ENCODE data around the gene THEMIS2. TPM values are rescaled to one million over a fixed set of nuclear protein-coding genes. Genes with fewer than 3 reads are reported as not detected.

THEMIS2 gene
- polyA plus RNA-seq, 1 donor (not counting 4 experiments of a cell fraction or from before 2014, with no cell fraction given), result 1.3 TPM

GRCh38 chr1:27835046-27835445 lies 37.3 kb upstream of the THEMIS2 start:
- Histone ChIP-seq H3K4me2 (ENCODE audit: control insufficient read depth, extremely low read depth, insufficient read depth, low read depth, low read length) (no peak overlapping the region), H3K4me3 (ENCODE audit: control insufficient read depth in 2 of 3, extremely low read depth in 1 of 3, insufficient read depth in 2 of 3, low read depth in 1 of 3, low read length in 3 of 3) (no peak overlapping the region), H4K20me1 (ENCODE audit: control insufficient read depth, extremely low read depth, insufficient read depth, low read length) (no peaks in the 10 kb centered on the region), H3K79me2 (ENCODE audit: control insufficient read depth, insufficient read depth, low read length) (peaks cover 75% of the 10 kb centered on the region), H3K36me3 (ENCODE audit: control insufficient read depth in 2 of 2, extremely low read depth in 1 of 2, insufficient read depth in 2 of 2, low read length in 2 of 2) (peaks cover 9 to 19% of the 10 kb centered on the region in 2 experiments), H3K27me3 (ENCODE audit: control insufficient read depth, extremely low read depth, insufficient read depth, low read length) (no peaks in the 10 kb centered on the region), H3K9me3 (ENCODE audit: control insufficient read depth, low read depth, low read length) (no peaks in the 10 kb centered on the region), H3K27ac (ENCODE audit: control insufficient read depth, insufficient read depth, low read length) (no peak overlapping the region), H3K9me1 (ENCODE audit: control insufficient read depth, extremely low read depth, insufficient read depth, low read length) (no peaks in the 10 kb centered on the region), H2AFZ (ENCODE audit: control insufficient read depth, low read length) (no peak overlapping the region), H3K9ac (ENCODE audit: control insufficient read depth, extremely low read depth, insufficient read depth, low read length) (no peak overlapping the region), H3K4me1 (ENCODE audit: control insufficient read depth, extremely low read depth, insufficient read depth, low read length) (peaks cover 14% of the 10 kb centered on the region)
- dilution Hi-C loops (cut with MboI; ENCODE audit: extremely low pct_ligation_motif_present, low sequenced_read_pairs), result no loop called here
- DNase-seq (ENCODE audit: low read depth, low spot score) (no peak), FAIRE-seq (no peak)
- TF ChIP-seq EZH2 (IDR thresholded peaks at IDR 0.05; ENCODE audit: low read length) (no peak), CTCF (optimal IDR thresholded peaks at IDR 0.05 in 1 of 3, IDR thresholded peaks at IDR 0.05 in 1 of 3, conservative IDR thresholded peaks at IDR 0.05 in 1 of 3; ENCODE audit: extremely low read depth in 1 of 3, insufficient read depth in 2 of 3, low read length in 3 of 3) (no peak)

GRCh38 chr1:27835501-27835900 lies 36.8 kb upstream of the THEMIS2 start:
- no peak overlapping the region for H3K27ac ChIP-seq (ENCODE audit: control insufficient read depth, insufficient read depth, low read length)
- H3K9me1 ChIP-seq (ENCODE audit: control insufficient read depth, extremely low read depth, insufficient read depth, low read length), result no peaks in the 10 kb centered on the region
- H3K9me3 ChIP-seq (ENCODE audit: control insufficient read depth, low read depth, low read length), result no peaks in the 10 kb centered on the region
- H3K79me2 ChIP-seq (ENCODE audit: control insufficient read depth, insufficient read depth, low read length), result peaks cover 77% of the 10 kb centered on the region
- H3K4me2 ChIP-seq (ENCODE audit: control insufficient read depth, extremely low read depth, insufficient read depth, low read depth, low read length), result no peak overlapping the region
- no peak overlapping the region for H3K4me3 ChIP-seq (ENCODE audit: control insufficient read depth in 2 of 3, extremely low read depth in 1 of 3, insufficient read depth in 2 of 3, low read depth in 1 of 3, low read length in 3 of 3)
- H2AFZ ChIP-seq (ENCODE audit: control insufficient read depth, low read length), result no peak overlapping the region
- no peak for FAIRE-seq
- H3K4me1 ChIP-seq (ENCODE audit: control insufficient read depth, extremely low read depth, insufficient read depth, low read length), result peaks cover 14% of the 10 kb centered on the region
- H3K27me3 ChIP-seq (ENCODE audit: control insufficient read depth, extremely low read depth, insufficient read depth, low read length), result no peaks in the 10 kb centered on the region
- TF ChIP-seq EZH2 (IDR thresholded peaks at IDR 0.05; ENCODE audit: low read length), result no peak
- TF ChIP-seq CTCF (optimal IDR thresholded peaks at IDR 0.05 in 1 of 3, IDR thresholded peaks at IDR 0.05 in 1 of 3, conservative IDR thresholded peaks at IDR 0.05 in 1 of 3; ENCODE audit: extremely low read depth in 1 of 3, insufficient read depth in 2 of 3, low read length in 3 of 3), result no peak
- H4K20me1 ChIP-seq (ENCODE audit: control insufficient read depth, extremely low read depth, insufficient read depth, low read length), result no peaks in the 10 kb centered on the region
- dilution Hi-C loops (cut with MboI; ENCODE audit: extremely low pct_ligation_motif_present, low sequenced_read_pairs), result no loop called here
- H3K9ac ChIP-seq (ENCODE audit: control insufficient read depth, extremely low read depth, insufficient read depth, low read length), result no peak overlapping the region
- H3K36me3 ChIP-seq (ENCODE audit: control insufficient read depth in 2 of 2, extremely low read depth in 1 of 2, insufficient read depth in 2 of 2, low read length in 2 of 2), result peaks cover 10 to 19% of the 10 kb centered on the region in 2 experiments
- DNase-seq (ENCODE audit: low read depth, low spot score), result no peak
